ENCODE results near the gene HLA-DMB.

GRCh38 chr6:32953775-32954174, 12.9 kb upstream of the HLA-DMB start:
- no peak for TF ChIP-seq CTCF (IDR thresholded peaks at IDR 0.05)
- no peak for TF ChIP-seq POLR2A (IDR thresholded peaks at IDR 0.05)
